Esophagus squamous epithelium (tissue), 5 donors: ENCODE results near the gene UGT1A5. TPM values are rescaled to one million over a fixed set of nuclear protein-coding genes. Genes with fewer than 3 reads are reported as not detected.
"Not testable (repeated sequence)": the region's sequence is repeated elsewhere in the genome, so short reads cannot be mapped to it uniquely, and the experiment has no call there.

Experiments
- DNase-seq: peaks from one replicate; lab custom pipeline; 2025; lab: John Stamatoyannopoulos, UW
- H3K27ac ChIP-seq, 4 donors: fragments of 200-600 bp; sonication (generic); one replicate each; pipeline ENCODE4 v1.5.1; 2016 to 2019; ENCODE audit warnings: mild to moderate bottlenecking in 1 of 4
- H3K27me3 ChIP-seq, 4 donors: fragments of 200-600 bp; sonication (generic); 1 replicate in 3 of 4; 2 replicates in 1 of 4; pipeline versions ENCODE4 v1.5.1 to v1.6.0; 2017 to 2021; ENCODE audit warnings: antibody characterized with exemption in 1 of 4
- H3K36me3 ChIP-seq, 3 donors: fragments of 200-600 bp; sonication (generic); one replicate each; pipeline ENCODE4 v1.5.1; 2016 to 2019
- H3K4me1 ChIP-seq, 3 donors: fragments of 200-600 bp; sonication (generic); one replicate each; pipeline ENCODE4 v1.5.1; 2017 to 2019
- H3K4me3 ChIP-seq, 4 donors: fragments of 200-600 bp; sonication (generic); 1 replicate in 3 of 4; 2 replicates in 1 of 4; pipeline ENCODE4 v1.5.1; 2016 to 2019; ENCODE audit warnings: mild to moderate bottlenecking in 2 of 4, moderate library complexity in 1 of 4
- H3K9me3 ChIP-seq, 3 donors: fragments of 200-600 bp; sonication (generic); one replicate each; pipeline ENCODE4 v1.5.1; 2016 to 2019
- POLR2A ChIP-seq, 4 donors: fragments of 450-650 bp; IDR thresholded peaks; one replicate each; pipeline ENCODE4 v1.6.1; 2017; ENCODE audit warnings: antibody characterized with exemption in 4 of 4, mild to moderate bottlenecking in 4 of 4, moderate library complexity in 3 of 4
- WGBS, 2 donors: methylation state at CpG; one replicate each; pipeline ENCODE4 v1.1.5; 2018; 5-methylcytosine and 5-hydroxymethylcytosine counted together
- intact Hi-C: fragments of 100-400 bp; cut with DNase I; formaldehyde crosslinking; loops from one replicate; pipeline ENCODE4 v1.15.0; 2022
- total RNA-seq, 4 donors: library from RNA; depleted of rRNA; stranded (reverse); fragments of >200 nt; gene quantifications; one replicate each; pipeline ENCODE4 v1.1.0, GENCODE V29; 2016
- TF ChIP-seq, protein P1 (sequence below), 6 experiments: fragments of 450-650 bp in 4 of 6; fragments of 200-600 bp in 2 of 6; sonication (generic) in 2 of 6; IDR thresholded peaks; one replicate each; pipeline ENCODE4 v1.5.1; 2016 to 2019; ENCODE audit warnings: antibody characterized with exemption in 6 of 6, mild to moderate bottlenecking in 4 of 6, moderate library complexity in 4 of 6
- donor health status: DM: yes; HTN: yes; CAD: no.

The UGT1A5 gene
- total RNA-seq, 4 donors from 2014 or later: 0.67 to 9.7 (median 5.8) TPM

DNA sequence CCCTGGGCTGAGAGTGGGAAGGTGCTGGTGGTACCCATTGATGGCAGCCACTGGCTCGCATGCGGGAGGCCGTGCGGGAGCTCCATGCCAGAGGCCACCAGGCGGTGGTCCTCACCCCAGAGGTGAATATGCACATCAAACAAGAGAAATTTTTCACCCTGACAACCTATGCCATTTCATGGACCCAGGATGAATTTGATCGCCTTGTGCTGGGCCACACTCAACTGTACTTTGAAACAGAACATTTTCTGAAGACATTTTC lies 34.5 kb downstream of the UGT1A5 start:
- WGBS, 2 donors: 79 to 98% methylated on average over 6 of the region's 6 CpGs
- Histone ChIP-seq H3K4me1 (no peaks in the 10 kb centered on the region), H3K27ac (no peak overlapping the region), H3K36me3 (peaks cover 0 to 7% (median 0%) of the 10 kb centered on the region in 3 donors), H3K27me3 (no peaks in the 10 kb centered on the region), H3K4me3 (no peak overlapping the region), H3K9me3 (no peaks in the 10 kb centered on the region)
- intact Hi-C loops: no loop called here
- TF ChIP-seq, protein P1, sequence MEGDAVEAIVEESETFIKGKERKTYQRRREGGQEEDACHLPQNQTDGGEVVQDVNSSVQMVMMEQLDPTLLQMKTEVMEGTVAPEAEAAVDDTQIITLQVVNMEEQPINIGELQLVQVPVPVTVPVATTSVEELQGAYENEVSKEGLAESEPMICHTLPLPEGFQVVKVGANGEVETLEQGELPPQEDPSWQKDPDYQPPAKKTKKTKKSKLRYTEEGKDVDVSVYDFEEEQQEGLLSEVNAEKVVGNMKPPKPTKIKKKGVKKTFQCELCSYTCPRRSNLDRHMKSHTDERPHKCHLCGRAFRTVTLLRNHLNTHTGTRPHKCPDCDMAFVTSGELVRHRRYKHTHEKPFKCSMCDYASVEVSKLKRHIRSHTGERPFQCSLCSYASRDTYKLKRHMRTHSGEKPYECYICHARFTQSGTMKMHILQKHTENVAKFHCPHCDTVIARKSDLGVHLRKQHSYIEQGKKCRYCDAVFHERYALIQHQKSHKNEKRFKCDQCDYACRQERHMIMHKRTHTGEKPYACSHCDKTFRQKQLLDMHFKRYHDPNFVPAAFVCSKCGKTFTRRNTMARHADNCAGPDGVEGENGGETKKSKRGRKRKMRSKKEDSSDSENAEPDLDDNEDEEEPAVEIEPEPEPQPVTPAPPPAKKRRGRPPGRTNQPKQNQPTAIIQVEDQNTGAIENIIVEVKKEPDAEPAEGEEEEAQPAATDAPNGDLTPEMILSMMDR (IDR thresholded peaks at IDR 0.05): no peak
- TF ChIP-seq POLR2A (IDR thresholded peaks at IDR 0.05): no peak
- DNase-seq: no peak

DNA sequence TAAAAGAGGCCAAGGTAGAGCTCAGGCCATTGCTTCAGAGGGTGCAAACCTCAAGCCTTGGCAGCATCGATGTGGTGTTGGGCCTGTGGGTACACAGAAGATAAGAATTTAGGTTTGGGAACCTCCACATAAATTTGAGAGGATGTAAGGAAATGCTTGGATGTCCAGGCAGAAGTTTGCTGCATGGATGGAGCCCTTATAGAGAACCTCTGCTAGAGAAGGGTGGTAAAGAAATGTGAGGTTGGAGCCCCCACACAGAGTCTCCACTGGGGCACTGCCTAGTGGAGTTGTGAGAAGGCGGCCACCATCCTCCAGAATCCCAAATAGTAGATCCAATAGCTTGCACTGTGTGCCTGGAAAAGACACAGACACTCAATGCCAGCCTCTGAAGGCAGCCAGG lies 38.0 kb downstream of the UGT1A5 start:
- intact Hi-C loops, DNase-seq, H3K4me1 ChIP-seq, H3K27ac ChIP-seq, H3K9me3 ChIP-seq, H3K4me3 ChIP-seq, H3K27me3 ChIP-seq: not testable (repeated sequence)
- 83 to 100% methylated on average over 1 to 2 of the region's 2 CpGs for WGBS, 2 donors
- peaks cover 0 to 17% (median 0%) of the 10 kb centered on the region in 3 donors for H3K36me3 ChIP-seq

DNA sequence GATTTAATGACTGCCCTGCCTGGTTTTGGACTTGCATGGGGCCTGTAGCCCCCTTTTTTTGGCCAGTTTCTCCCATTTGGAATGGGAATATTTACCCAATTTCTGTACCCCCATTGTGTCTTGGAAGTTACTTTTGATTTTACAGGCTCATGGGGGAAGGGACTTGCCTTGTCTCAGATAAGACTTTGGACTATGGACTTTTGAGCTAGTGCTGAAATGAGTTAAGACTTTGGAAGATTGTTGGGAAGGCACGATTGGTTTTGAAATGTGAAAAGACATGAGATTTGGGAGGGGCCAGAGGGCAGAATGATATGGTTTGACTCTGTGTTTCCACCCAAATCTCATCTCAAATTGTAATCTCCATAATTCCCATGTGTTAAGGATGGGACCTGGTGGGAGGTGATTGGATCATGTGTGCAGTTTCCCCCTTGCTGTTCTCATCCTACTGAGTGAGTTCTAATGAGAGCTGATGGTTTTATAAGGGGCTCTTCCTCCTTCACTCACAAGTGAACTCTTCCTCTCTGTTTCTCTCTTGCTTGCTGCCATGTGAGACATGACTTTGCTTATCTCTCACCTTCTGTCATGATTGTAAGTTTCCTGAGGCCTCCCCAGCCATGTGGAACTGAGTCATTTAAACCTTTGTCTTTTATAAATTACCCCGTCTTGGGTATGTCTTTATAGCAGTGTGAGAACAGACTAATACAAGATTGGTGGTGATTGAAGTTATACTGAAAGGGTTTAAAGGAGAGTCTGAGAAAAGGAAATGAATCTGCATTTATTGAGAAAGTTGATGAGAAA lies 38.7 kb downstream of the UGT1A5 start:
- H3K4me1 ChIP-seq, H3K4me3 ChIP-seq, H3K27ac ChIP-seq, intact Hi-C loops, DNase-seq, H3K27me3 ChIP-seq, H3K9me3 ChIP-seq: not testable (repeated sequence)
- 59 to 74% methylated on average over 2 of the region's 2 CpGs for WGBS, 2 donors
- H3K36me3 ChIP-seq: peaks cover 0 to 17% (median 0%) of the 10 kb centered on the region in 3 donors

DNA sequence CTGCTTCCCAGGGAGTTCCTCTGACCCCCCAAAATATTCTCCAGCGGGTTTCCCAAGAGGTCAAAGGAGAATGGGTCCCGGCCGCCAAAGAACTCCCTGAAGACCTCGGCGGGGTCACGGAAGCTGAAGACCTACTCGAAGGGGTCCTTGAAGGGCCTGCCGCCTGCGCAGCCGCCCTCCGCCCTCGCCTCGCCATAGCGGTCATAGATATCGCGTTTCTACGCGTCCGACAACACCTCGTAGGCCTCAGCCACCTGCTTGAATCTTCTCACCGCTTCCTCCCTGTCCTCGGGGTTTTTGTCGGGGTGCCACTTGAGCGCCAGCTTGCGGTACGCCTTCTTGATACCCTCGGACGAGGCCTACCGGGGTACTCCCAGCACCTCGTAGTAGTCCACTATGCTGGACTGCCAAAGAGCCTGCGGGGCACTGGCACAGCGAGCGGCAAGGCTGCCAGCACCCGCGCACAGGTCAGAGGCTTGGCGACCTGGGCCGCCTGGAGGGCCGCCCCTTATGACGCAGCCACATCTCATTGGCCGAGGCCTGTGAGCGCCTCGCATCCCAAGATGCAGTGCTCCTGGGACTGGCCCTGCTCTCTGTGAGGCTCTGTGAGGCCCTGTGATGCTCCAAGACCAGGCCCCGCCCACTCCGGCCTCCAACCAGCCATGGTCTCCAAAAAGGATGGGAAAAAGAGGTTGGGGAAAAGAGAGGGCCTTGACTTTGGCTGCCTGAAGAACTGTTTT lies 42.3 kb downstream of the UGT1A5 start:
- Histone ChIP-seq H3K4me1 (peaks cover 0 to 7% (median 0%) of the 10 kb centered on the region in 3 donors), H3K27me3 (no peaks in the 10 kb centered on the region), H3K36me3 (peaks cover 0 to 17% (median 0%) of the 10 kb centered on the region in 3 donors), H3K27ac (no peak overlapping the region), H3K9me3 (no peaks in the 10 kb centered on the region), H3K4me3 (no peak overlapping the region)
- WGBS, 2 donors: 91 to 97% methylated on average over 21 to 30 of the region's 44 CpGs
- TF ChIP-seq, protein P1 (IDR thresholded peaks at IDR 0.05): no peak
- no peak for TF ChIP-seq POLR2A (IDR thresholded peaks at IDR 0.05)
- no peak for DNase-seq
- intact Hi-C loops: no loop called here

DNA sequence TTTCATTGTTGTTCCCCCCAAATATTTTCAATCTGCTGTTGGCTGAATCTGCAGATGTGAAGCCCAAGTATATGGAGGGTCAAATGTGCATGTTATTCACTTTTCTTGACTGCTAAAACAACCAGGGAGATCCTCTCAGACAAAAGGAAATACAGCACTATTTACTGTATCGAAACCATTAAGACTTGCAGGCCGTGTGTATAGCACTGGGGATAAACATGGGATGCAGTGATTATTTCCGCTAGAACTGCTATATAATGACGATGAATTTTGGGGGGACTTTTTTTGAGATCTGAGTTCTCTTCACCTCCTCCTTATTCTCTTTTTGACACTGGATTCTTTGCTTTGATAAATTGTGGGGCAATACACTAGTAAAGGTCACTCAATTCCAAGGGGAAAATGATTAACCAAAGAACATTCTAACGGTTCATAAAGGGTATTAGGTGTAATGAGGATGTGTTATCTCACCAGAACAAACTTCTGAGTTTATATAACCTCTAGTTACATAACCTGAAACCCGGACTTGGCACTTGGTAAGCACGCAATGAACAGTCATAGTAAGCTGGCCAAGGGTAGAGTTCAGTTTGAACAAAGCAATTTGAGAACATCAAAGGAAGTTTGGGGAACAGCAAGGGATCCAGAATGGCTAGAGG lies 43.8 kb downstream of the UGT1A5 start:
- WGBS, 2 donors: 53 to 71% methylated on average over 7 of the region's 7 CpGs

More for the DNA sequence above, 43.8 kb downstream of the UGT1A5 start:
- Histone ChIP-seq H3K4me3 (no peak overlapping the region), H3K27me3 (no peaks in the 10 kb centered on the region), H3K36me3 (peaks cover 0 to 17% (median 0%) of the 10 kb centered on the region in 3 donors), H3K4me1 (peaks cover 5 to 22% (median 6%) of the 10 kb centered on the region in 3 donors), H3K27ac (no peak overlapping the region), H3K9me3 (no peaks in the 10 kb centered on the region)
- intact Hi-C loops: no loop called here
- no peak for DNase-seq
- TF ChIP-seq, protein P1 (IDR thresholded peaks at IDR 0.05): no peak
- no peak for TF ChIP-seq POLR2A (IDR thresholded peaks at IDR 0.05)
